ENCODE results near the gene AGRN.
A peak's percentile ranks its signal among the peaks of the same experiment; 100 is the strongest.
"Not testable (repeated sequence)": the region's sequence is repeated elsewhere in the genome, so short reads cannot be mapped to it uniquely, and the experiment has no call there.

AGRN gene

GRCh38 chr1:1021010-1021919 lies 1.3 kb downstream of the AGRN start:
- DNase-seq = no peak

- no peak for DNase-seq
Measured at GRCh38 chr1:1021920-1022259, 2.0 kb downstream of the AGRN start.

- no peak for DNase-seq
Measured at GRCh38 chr1:1022302-1023009, 2.5 kb downstream of the AGRN start.

GRCh38 chr1:1023700-1024099 lies 3.8 kb downstream of the AGRN start:
- no peak for DNase-seq

- no peak for DNase-seq
Measured at GRCh38 chr1:1024149-1024770, 4.3 kb downstream of the AGRN start.

GRCh38 chr1:1024771-1025699 lies 5.1 kb downstream of the AGRN start:
- DNase-seq = no peak

- no peak for DNase-seq
Measured at GRCh38 chr1:1025730-1026129, 5.8 kb downstream of the AGRN start.

GRCh38 chr1:1026599-1027413 lies 6.9 kb downstream of the AGRN start:
- no peak for DNase-seq

GRCh38 chr1:1027791-1028190 lies 7.9 kb downstream of the AGRN start:
- no peak for DNase-seq

- DNase-seq = not testable (repeated sequence)
Measured at GRCh38 chr1:1030867-1031658, 11.1 kb downstream of the AGRN start.

GRCh38 chr1:1031659-1032235 lies 11.8 kb downstream of the AGRN start:
- no peak for DNase-seq

GRCh38 chr1:1032424-1032823 lies 12.5 kb downstream of the AGRN start:
- DNase-seq = peak; percentile 50

- peak; percentile 97 for DNase-seq
Measured at GRCh38 chr1:1033009-1033587, 13.2 kb downstream of the AGRN start.

- no peak for DNase-seq
Measured at GRCh38 chr1:1033731-1034438, 14.0 kb downstream of the AGRN start.

GRCh38 chr1:1034439-1034781 lies 14.5 kb downstream of the AGRN start:
- no peak for DNase-seq

GRCh38 chr1:1035291-1035943 lies 15.5 kb downstream of the AGRN start:
- DNase-seq = no peak

GRCh38 chr1:1037366-1038327 lies 17.7 kb downstream of the AGRN start:
- no peak for DNase-seq

GRCh38 chr1:1038694-1039093 lies 18.8 kb downstream of the AGRN start:
- DNase-seq = no peak
